HEK293 (cell line): ENCODE data around the gene TAS2R31.

ENCODE experiments used
- ZNF768 ChIP-seq: fragments of 450-650 bp; formaldehyde crosslinking; IDR thresholded peaks from 2 replicates; pipeline ENCODE4 v1.5.1; 2018; ENCODE audit warnings: missing biosample characterization, mild to moderate bottlenecking, missing genetic modification characterization
- TF ChIP-seq, protein P1 (sequence below): fragments of 450-650 bp; formaldehyde crosslinking; optimal IDR thresholded peaks from 2 replicates; pipeline ENCODE3; 2016; ENCODE audit warnings: missing biosample characterization, mild to moderate bottlenecking, missing genetic modification characterization

DNA sequence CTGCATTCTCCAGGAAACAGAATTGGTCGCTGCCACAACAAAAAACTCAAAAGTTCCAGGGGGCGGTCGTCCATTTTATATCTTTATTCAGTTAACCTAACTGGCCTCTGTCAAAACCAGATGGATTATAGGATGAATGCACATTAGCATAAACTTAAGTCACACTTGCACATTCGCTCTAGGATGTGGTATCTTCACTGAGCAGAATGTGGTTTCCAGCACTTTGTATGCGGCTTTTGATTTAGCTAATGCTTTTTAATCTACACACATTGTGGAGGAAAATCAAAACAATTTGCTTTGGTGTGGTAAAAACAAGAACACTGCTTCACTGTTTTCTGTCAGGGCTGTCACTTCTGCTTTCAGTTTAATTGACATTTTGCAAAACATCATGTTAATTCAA, 49.0 kb downstream of the TAS2R31 start:
- no peak for TF ChIP-seq ZNF768
- TF ChIP-seq, protein P1, sequence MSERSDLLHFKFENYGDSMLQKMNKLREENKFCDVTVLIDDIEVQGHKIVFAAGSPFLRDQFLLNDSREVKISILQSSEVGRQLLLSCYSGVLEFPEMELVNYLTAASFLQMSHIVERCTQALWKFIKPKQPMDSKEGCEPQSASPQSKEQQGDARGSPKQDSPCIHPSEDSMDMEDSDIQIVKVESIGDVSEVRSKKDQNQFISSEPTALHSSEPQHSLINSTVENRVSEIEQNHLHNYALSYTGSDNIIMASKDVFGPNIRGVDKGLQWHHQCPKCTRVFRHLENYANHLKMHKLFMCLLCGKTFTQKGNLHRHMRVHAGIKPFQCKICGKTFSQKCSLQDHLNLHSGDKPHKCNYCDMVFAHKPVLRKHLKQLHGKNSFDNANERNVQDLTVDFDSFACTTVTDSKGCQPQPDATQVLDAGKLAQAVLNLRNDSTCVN (tag by site-specific recombination), result no peak
